ENCODE measurements around the gene TWF2. TPM values are rescaled to one million over a fixed set of nuclear protein-coding genes. Genes with fewer than 3 reads are reported as not detected.
A peak's percentile ranks its signal among the peaks of the same experiment; 100 is the strongest.
"Not testable (repeated sequence)": the region's sequence is repeated elsewhere in the genome, so short reads cannot be mapped to it uniquely, and the experiment has no call there.

Gene TWF2
- total RNA-seq, 1 donor from 2014 or later = 50.4 TPM

- no peaks in the 10 kb centered on the region for H3K27me3 ChIP-seq
- ATAC-seq = peak; percentile 58
- TF ChIP-seq, protein P1, sequence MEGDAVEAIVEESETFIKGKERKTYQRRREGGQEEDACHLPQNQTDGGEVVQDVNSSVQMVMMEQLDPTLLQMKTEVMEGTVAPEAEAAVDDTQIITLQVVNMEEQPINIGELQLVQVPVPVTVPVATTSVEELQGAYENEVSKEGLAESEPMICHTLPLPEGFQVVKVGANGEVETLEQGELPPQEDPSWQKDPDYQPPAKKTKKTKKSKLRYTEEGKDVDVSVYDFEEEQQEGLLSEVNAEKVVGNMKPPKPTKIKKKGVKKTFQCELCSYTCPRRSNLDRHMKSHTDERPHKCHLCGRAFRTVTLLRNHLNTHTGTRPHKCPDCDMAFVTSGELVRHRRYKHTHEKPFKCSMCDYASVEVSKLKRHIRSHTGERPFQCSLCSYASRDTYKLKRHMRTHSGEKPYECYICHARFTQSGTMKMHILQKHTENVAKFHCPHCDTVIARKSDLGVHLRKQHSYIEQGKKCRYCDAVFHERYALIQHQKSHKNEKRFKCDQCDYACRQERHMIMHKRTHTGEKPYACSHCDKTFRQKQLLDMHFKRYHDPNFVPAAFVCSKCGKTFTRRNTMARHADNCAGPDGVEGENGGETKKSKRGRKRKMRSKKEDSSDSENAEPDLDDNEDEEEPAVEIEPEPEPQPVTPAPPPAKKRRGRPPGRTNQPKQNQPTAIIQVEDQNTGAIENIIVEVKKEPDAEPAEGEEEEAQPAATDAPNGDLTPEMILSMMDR (IDR thresholded peaks at IDR 0.05) = no peak
- peaks cover 59% of the 10 kb centered on the region for H3K4me1 ChIP-seq
- H3K4me3 ChIP-seq = peak overlapping the region; percentile 77
- H3K27ac ChIP-seq = peak overlapping the region; percentile 97
- peak; percentile 92 for DNase-seq
- H3K36me3 ChIP-seq = peaks cover 7% of the 10 kb centered on the region
- intact Hi-C loops (cut with DNase I) = no loop called here
- no peaks in the 10 kb centered on the region for H3K9me3 ChIP-seq
Measured at GRCh38 chr3:52277071-52277964, 38.4 kb upstream of the TWF2 start.

- Histone ChIP-seq H3K36me3 (peaks cover 12% of the 10 kb centered on the region), H3K4me3 (peak overlapping the region; percentile 77), H3K4me1 (peaks cover 80% of the 10 kb centered on the region), H3K27ac (peak overlapping the region; percentile 97)
- H3K9me3 ChIP-seq; intact Hi-C loops (cut with DNase I); H3K27me3 ChIP-seq; DNase-seq; ATAC-seq: not testable (repeated sequence)
Measured at GRCh38 chr3:52274781-52275180, 35.8 kb upstream of the TWF2 start.

DNA sequence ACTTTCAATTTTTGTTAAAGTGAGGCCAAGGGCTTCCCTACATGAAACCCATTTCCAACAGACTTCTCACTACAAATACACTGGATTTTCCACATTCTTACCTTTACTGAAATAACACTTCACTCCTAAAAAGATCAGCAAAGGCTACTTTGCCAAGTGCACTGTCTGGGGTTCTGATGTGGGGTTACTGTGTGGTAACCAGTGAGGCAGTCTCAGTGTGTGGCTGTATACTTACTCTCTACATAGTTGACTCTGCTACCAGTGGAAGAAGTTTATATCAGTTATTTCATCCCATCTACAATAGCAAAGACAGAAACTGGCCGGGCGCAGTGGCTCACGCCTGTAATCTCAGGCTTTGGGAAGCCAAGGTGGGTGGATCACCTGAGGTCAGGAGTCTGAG, 33.9 kb upstream of the TWF2 start:
- intact Hi-C loops (cut with DNase I) = no loop called here
- no peaks in the 10 kb centered on the region for H3K9me3 ChIP-seq
- ATAC-seq (peak; percentile 24), DNase-seq (no peak)
- TF ChIP-seq, protein P1 (IDR thresholded peaks at IDR 0.05) = no peak
- H3K4me1 ChIP-seq = peaks cover 93% of the 10 kb centered on the region
- no peak overlapping the region for H3K27ac ChIP-seq
- peaks cover 32% of the 10 kb centered on the region for H3K36me3 ChIP-seq
- H3K27me3 ChIP-seq = no peaks in the 10 kb centered on the region
- H3K4me3 ChIP-seq = no peak overlapping the region

- H3K4me1 ChIP-seq = peaks cover 94% of the 10 kb centered on the region
- ATAC-seq; H3K9me3 ChIP-seq; intact Hi-C loops (cut with DNase I); H3K27me3 ChIP-seq; DNase-seq; H3K4me3 ChIP-seq: not testable (repeated sequence)
- peaks cover 38% of the 10 kb centered on the region for H3K36me3 ChIP-seq
- H3K27ac ChIP-seq = peak overlapping the region; percentile 55
Measured at GRCh38 chr3:52272172-52272571, 33.2 kb upstream of the TWF2 start.

- Histone ChIP-seq H3K36me3 (peaks cover 57% of the 10 kb centered on the region), H3K4me1 (peaks cover 75% of the 10 kb centered on the region), H3K27me3 (no peaks in the 10 kb centered on the region), H3K27ac (peak overlapping the region; percentile 55), H3K4me3 (peak overlapping the region; percentile 2), H3K9me3 (no peaks in the 10 kb centered on the region)
- peak; percentile 55 for ATAC-seq
- intact Hi-C loops (cut with DNase I) = no loop called here
- DNase-seq = no peak
- TF ChIP-seq, protein P1 (IDR thresholded peaks at IDR 0.05) = no peak
Measured at GRCh38 chr3:52270252-52270754, 31.3 kb upstream of the TWF2 start.

- TF ChIP-seq, protein P1 (IDR thresholded peaks at IDR 0.05) = no peak
- no peak for ATAC-seq
- Histone ChIP-seq H3K4me3 (no peak overlapping the region), H3K27me3 (no peaks in the 10 kb centered on the region), H3K9me3 (no peaks in the 10 kb centered on the region), H3K36me3 (peaks cover 59% of the 10 kb centered on the region), H3K4me1 (peaks cover 70% of the 10 kb centered on the region), H3K27ac (peak overlapping the region; percentile 55)
- intact Hi-C loops (cut with DNase I) = no loop called here
- DNase-seq = no peak
Measured at GRCh38 chr3:52269776-52270175, 30.8 kb upstream of the TWF2 start.
